GM12801 (cell line): ENCODE results near the gene NECAB2.

Source experiments
- TF ChIP-seq, protein P1 (sequence below): IDR thresholded peaks from one replicate; pipeline ENCODE4 v1.5.1; 2011; ENCODE audit warnings: control low read depth; ENCODE audit not compliant: insufficient read length; ENCODE audit errors: extremely low read depth

NECAB2 gene

DNA sequence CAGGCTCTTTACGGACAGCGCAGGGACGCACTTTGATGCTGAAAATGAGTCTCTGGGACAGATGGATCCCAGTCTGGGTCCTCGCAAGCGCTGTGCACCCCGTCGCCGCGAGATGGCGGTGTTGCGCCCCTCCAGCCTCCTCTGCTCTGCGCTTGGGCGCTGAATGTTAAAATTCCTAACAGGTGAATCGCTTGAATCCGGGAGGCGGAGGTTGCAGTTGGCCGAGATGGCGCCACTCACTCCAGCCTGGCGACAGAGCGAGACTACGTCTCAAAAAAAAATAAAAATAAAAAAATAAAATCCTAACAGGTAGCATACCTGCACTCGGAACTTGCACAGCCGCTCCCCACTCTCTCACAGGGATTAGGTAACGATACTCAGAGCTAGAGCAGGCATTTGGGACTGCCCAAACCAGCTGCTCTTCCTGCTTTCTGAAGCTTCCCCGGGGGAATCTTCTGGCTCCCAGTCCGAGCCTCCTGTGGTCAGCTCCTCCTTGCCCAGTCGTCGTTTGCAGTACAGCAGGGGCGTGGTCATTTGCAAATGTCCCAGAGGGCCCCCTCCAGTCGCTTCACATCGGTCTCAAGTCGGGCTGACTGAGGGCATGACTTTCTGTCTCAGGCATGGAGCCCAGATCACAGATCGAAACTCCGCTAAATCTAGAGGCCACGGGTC is 41.2 kb upstream of the NECAB2 start:
- TF ChIP-seq, protein P1, sequence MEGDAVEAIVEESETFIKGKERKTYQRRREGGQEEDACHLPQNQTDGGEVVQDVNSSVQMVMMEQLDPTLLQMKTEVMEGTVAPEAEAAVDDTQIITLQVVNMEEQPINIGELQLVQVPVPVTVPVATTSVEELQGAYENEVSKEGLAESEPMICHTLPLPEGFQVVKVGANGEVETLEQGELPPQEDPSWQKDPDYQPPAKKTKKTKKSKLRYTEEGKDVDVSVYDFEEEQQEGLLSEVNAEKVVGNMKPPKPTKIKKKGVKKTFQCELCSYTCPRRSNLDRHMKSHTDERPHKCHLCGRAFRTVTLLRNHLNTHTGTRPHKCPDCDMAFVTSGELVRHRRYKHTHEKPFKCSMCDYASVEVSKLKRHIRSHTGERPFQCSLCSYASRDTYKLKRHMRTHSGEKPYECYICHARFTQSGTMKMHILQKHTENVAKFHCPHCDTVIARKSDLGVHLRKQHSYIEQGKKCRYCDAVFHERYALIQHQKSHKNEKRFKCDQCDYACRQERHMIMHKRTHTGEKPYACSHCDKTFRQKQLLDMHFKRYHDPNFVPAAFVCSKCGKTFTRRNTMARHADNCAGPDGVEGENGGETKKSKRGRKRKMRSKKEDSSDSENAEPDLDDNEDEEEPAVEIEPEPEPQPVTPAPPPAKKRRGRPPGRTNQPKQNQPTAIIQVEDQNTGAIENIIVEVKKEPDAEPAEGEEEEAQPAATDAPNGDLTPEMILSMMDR: no peak

DNA sequence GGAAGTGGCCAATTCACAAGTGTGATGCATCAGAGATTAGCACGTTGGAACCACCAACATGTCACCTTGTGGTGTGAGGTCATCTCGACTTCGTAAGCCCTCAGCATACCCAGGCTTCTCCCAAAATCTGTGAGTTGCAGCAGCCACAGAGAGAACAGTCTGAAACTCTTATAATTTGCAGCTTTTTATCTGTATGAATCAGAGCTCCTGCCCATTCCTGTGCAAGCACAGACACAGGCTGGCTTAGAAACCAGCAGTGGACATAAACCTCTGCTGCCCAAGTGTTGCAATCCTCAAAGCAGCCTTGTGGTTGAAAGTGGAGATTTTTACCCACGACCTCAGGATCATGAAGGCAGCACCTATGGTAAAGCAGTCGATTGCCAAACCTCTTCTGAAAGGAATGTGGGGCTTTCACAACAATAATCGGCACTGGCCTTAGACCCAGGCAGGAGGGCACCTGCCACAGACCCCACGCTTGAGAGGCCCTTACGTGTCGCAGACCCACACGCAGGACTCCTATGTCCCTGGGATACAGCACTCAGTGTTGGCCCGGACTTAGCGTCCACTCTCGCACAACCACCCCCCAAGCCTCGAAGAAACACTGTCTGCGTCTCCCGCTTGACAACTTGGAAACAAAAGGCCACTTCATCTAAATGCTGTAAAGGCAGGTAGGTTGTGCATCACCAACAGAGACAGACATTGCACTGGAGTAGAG is 39.5 kb upstream of the NECAB2 start:
- TF ChIP-seq, protein P1: no peak

DNA sequence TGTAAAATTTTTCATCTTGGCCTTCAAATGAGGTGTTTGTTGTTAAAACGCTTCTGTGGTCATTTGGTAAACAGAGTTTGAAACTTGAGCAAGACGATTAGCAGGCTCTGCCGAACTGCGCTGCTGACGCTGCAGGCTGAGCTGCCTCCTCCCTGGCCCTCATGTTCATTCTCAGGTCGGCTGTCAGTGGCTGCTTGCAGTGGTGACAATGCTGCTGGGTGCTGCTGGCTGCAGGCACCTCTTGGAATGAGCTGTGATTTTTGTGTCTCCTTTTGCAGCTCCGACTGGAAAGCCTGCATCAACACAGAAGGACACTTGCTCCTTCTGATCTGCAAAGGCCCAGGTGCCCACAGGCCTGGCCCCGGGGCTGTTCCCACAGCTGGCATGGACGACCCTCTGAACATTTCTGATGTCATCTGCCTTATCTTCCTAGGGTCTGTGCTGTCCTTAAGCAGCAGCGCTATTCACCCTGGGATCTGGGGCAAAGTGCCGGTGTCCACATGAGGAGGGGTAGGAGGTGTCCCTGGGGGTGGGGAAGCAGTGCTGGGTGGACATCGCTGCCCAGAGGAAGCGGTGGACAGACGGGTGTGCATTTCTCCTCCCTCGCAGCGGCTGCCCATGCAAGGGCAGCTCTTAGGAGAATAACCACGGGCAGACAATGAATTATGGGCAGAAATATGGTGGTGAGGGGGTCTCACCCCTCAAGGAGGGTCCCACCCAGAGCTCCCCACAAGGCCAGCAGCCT is 38.1 kb upstream of the NECAB2 start:
- TF ChIP-seq, protein P1: no peak

DNA sequence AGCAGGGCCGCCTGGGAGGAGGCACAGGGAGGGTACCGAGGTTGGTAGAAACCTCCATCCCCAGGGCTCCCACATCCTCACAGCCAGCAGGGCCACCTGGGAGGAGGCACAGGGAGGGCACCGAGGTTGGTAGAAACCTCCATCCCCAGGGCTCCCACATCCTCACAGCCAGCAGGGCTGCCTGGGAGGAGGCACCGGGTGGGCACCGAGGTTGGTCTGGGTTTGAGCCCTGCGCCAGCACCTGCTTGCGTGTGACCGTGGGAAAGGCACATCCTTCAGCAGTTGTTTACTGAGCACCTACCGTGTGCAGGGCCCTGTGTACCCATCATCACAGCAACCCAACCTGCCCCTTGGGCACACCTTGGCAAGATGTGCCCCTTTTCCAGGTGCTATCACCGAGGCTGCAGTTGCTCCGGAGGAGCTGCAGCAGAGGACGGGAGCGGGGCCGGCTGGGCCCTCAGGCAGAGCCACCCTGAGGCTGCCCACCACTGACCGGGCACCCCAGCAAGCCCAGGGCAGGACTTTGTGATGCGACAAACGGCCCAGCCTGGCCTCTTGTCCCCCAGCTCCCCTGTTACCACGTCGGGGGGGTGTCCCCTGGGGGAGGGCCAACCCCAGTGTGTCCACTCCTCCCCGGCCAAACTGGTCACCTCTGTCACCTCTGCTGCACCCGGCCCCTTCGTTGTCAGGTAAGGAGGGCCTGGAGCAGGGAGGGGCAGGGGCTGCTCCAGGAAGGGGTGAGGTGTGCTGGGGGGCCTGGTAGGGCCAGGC is 37.1 kb upstream of the NECAB2 start:
- TF ChIP-seq, protein P1: no peak

DNA sequence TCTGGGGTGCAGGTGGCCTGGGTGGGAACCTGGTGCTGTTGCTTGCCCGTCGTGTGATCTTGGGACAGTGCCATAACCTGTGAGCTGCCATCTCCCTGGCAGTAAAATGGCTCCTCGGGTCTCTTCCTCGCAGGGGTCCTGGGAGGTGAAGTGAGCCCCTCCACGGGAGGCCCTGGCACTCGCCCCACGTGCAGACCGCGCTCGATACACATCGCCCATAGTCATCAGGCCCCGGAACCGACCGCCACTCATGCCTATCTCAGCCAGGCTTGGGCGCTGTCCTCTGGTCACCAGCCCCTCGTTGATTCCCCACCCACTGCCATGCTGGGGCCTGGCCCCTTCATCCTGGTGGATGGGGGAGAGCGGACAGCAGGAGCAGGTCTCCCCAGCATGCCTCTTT is 36.5 kb upstream of the NECAB2 start:
- TF ChIP-seq, protein P1: no peak

DNA sequence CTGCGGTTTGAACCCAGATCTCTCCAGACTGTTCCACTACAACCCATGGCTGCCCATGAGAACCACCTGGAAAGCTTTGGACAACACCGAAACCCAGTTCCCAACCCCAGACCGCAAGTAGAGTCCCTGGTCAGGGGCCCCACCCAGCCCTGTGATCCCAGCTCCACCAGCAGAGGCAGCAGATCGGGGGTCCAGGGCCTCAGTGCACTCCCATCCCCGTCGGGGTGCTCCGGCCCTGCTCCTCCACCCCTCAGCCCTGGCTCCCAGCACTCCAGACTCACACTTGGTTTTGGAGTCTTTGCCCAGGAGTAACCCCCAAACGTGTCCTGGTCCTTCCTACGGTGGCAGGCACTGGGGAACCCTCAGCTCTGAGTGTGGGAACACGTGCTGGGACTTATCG is 35.7 kb upstream of the NECAB2 start:
- TF ChIP-seq, protein P1: no peak

DNA sequence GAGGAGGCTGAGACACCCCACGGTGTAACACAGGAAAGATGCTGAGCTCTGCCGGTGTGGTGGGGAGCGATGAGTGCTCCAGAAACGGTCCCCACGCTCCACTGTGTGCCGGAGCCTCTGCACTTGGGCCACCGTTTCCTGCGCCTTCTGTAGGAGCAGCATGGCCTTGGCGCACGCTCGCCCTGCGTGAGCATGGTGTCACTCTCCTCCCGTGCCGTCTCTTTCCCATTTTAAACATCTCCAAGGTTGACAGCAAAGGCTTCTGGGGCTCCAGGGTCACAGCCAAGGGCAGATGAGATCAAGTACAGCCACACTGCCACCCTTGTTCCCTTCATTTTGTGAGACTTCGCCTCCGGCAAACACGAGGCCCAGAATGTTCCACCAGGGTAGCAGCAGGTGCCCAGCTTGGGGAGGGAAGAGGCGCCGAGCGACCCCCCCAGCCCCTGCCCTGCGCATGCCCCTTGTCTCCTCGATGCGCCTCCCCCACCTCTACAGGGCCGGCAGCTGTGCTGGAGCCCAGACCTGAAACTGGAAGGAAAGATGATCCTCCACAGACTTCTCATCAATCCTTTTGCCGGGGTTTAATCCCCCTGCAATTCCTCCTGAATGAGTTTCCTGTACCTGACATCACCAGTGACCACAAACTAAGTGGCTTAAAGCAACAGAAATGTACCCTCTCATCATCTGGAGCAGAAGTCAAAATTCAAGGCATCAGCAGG is 34.9 kb upstream of the NECAB2 start:
- TF ChIP-seq, protein P1: no peak
